Measurements from ENCODE around the gene AFG1L.
"Not testable (repeated sequence)": the region's sequence is repeated elsewhere in the genome, so short reads cannot be mapped to it uniquely, and the experiment has no call there.

Gene AFG1L

GRCh38 chr6:108323710-108324466 lies 29.0 kb downstream of the AFG1L start:
- no peak for DNase-seq (ENCODE audit: extremely low spot score)
- ChIA-PET CTCF (no interaction called here), POLR2A (no interaction called here)
- TF ChIP-seq TARDBP (IDR thresholded peaks at IDR 0.05) (no peak), HDGF (IDR thresholded peaks at IDR 0.05; ENCODE audit: borderline replicate concordance) (no peak), ELF4 (IDR thresholded peaks at IDR 0.05) (no peak), CTBP1 (IDR thresholded peaks at IDR 0.05; ENCODE audit: borderline replicate concordance) (no peak), FOXK2 (IDR thresholded peaks at IDR 0.05) (no peak), L3MBTL2 (conservative IDR thresholded peaks at IDR 0.05) (no peak), BHLHE40 (IDR thresholded peaks at IDR 0.05; ENCODE audit: borderline replicate concordance) (no peak), SP1 (IDR thresholded peaks at IDR 0.05) (no peak), ARNT (IDR thresholded peaks at IDR 0.05) (no peak), LEF1 (IDR thresholded peaks at IDR 0.05; ENCODE audit: borderline replicate concordance) (no peak), FOXA1 (IDR thresholded peaks at IDR 0.05) (no peak), ZNF384 (IDR thresholded peaks at IDR 0.05) (no peak), SUZ12 (IDR thresholded peaks at IDR 0.05) (no peak), NFRKB (IDR thresholded peaks at IDR 0.05) (no peak)
- TF ChIP-seq, protein P1, sequence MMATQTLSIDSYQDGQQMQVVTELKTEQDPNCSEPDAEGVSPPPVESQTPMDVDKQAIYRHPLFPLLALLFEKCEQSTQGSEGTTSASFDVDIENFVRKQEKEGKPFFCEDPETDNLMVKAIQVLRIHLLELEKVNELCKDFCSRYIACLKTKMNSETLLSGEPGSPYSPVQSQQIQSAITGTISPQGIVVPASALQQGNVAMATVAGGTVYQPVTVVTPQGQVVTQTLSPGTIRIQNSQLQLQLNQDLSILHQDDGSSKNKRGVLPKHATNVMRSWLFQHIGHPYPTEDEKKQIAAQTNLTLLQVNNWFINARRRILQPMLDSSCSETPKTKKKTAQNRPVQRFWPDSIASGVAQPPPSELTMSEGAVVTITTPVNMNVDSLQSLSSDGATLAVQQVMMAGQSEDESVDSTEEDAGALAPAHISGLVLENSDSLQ (IDR thresholded peaks at IDR 0.05), result no peak

- POLR2A ChIA-PET, result interaction anchor here (0.6 kb wide), 1 partner anchor 8 kb away, joined by 3 read pairs; no protein-coding TSS in a partner anchor
- CTCF ChIA-PET, result not testable (repeated sequence)
These were observed 35.4 kb downstream of the AFG1L start for GRCh38 chr6:108330221-108330785.

GRCh38 chr6:108330806-108331205 lies 36.0 kb downstream of the AFG1L start:
- no peak for DNase-seq (ENCODE audit: extremely low spot score)
- TF ChIP-seq ELF4 (IDR thresholded peaks at IDR 0.05), result no peak
- TF ChIP-seq SUZ12 (IDR thresholded peaks at IDR 0.05), result no peak
- no peak for TF ChIP-seq ZNF384 (IDR thresholded peaks at IDR 0.05)
- no peak for TF ChIP-seq LEF1 (IDR thresholded peaks at IDR 0.05; ENCODE audit: borderline replicate concordance)
- TF ChIP-seq, protein P1 (IDR thresholded peaks at IDR 0.05), result no peak
- TF ChIP-seq SP1 (IDR thresholded peaks at IDR 0.05), result no peak
- no peak for TF ChIP-seq FOXK2 (IDR thresholded peaks at IDR 0.05)
- POLR2A ChIA-PET, result no interaction called here
- CTCF ChIA-PET, result no interaction called here

More at GRCh38 chr6:108330221-108330785, 35.4 kb downstream of the AFG1L start:
- DNase-seq (ENCODE audit: extremely low spot score), result not testable (repeated sequence)

DNA sequence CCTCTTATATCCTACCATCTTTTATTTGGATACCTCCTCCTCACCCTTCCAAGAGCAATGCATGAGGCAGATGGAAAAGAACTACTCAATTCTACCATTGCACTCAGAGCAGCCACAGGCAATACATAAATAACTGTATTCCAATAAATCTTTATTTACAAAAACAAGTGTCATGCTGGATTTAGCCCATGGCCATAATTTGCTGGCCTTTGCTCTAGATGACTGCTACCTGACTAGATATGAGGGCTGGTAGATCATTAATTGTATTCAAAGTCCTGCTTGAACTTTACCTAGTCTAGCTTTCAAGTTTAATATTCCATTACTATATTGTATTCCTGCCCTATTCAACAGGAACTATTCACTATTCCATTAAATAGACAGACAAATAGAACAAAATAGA lies 37.1 kb downstream of the AFG1L start:
- CTCF ChIA-PET, result no interaction called here
- POLR2A ChIA-PET, result no interaction called here
- no peak for DNase-seq (ENCODE audit: extremely low spot score)
- no peak for TF ChIP-seq TARDBP (IDR thresholded peaks at IDR 0.05)
- no peak for TF ChIP-seq CTBP1 (IDR thresholded peaks at IDR 0.05; ENCODE audit: borderline replicate concordance)
- TF ChIP-seq BHLHE40 (IDR thresholded peaks at IDR 0.05; ENCODE audit: borderline replicate concordance), result no peak
- TF ChIP-seq FOXA1 (IDR thresholded peaks at IDR 0.05), result no peak
- TF ChIP-seq FOXM1 (IDR thresholded peaks at IDR 0.05; ENCODE audit: borderline replicate concordance), result no peak
- no peak for TF ChIP-seq SUZ12 (IDR thresholded peaks at IDR 0.05)
- TF ChIP-seq, protein P1 (IDR thresholded peaks at IDR 0.05), result no peak

DNA sequence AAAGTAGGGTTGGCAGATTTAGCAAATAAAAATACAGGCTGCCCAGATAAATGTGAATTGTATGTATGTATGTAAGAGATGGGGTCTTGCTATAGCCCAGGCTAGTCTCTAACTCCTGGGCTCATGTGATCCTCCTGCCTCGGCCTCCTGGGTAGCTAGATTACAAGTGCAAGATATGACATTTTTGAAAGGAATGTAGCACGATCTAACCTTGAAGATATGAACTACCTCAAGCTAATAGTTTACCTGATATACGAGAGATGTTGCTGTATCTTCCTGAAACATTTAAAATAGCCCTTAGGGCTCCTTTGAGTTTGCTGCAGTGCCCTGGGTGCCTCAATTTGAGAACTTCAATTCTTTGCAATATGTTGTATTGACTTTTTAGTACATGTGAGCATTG lies 42.1 kb downstream of the AFG1L start:
- DNase-seq (ENCODE audit: extremely low spot score), result no peak
- TF ChIP-seq ZNF384 (IDR thresholded peaks at IDR 0.05), result no peak
- TF ChIP-seq, protein P1 (IDR thresholded peaks at IDR 0.05), result no peak
- no peak for TF ChIP-seq ARNT (IDR thresholded peaks at IDR 0.05)
- no peak for TF ChIP-seq FOXM1 (IDR thresholded peaks at IDR 0.05; ENCODE audit: borderline replicate concordance)
- TF ChIP-seq SUZ12 (IDR thresholded peaks at IDR 0.05), result no peak
- TF ChIP-seq FOXA1 (IDR thresholded peaks at IDR 0.05), result no peak
- TF ChIP-seq LEF1 (IDR thresholded peaks at IDR 0.05; ENCODE audit: borderline replicate concordance), result no peak
- ChIA-PET POLR2A (no interaction called here), CTCF (interaction anchor here (1.1 kb wide), 1 partner anchor 17 kb away, joined by 3 read pairs; no protein-coding TSS in a partner anchor)

GRCh38 chr6:108337721-108338120 lies 42.9 kb downstream of the AFG1L start:
- CTCF ChIA-PET, result interaction anchor here (0.7 kb wide), 1 partner anchor 838 kb away, joined by 5 read pairs; no protein-coding TSS in a partner anchor
- POLR2A ChIA-PET, result interaction anchor here (1.0 kb wide), 1 partner anchor 43 kb away, joined by 4 read pairs; the partner anchor contains the start of gene AFG1L
- TF ChIP-seq L3MBTL2 (conservative IDR thresholded peaks at IDR 0.05), result no peak
- no peak for TF ChIP-seq FOXK2 (IDR thresholded peaks at IDR 0.05)
- TF ChIP-seq NFRKB (IDR thresholded peaks at IDR 0.05), result no peak
- no peak for TF ChIP-seq ZNF384 (IDR thresholded peaks at IDR 0.05)
- TF ChIP-seq ARNT (IDR thresholded peaks at IDR 0.05), result no peak
- TF ChIP-seq SUZ12 (IDR thresholded peaks at IDR 0.05), result no peak
- TF ChIP-seq FOXM1 (IDR thresholded peaks at IDR 0.05; ENCODE audit: borderline replicate concordance), result no peak
- no peak for TF ChIP-seq TARDBP (IDR thresholded peaks at IDR 0.05)
- no peak for TF ChIP-seq ELF4 (IDR thresholded peaks at IDR 0.05)
- TF ChIP-seq SP1 (IDR thresholded peaks at IDR 0.05), result no peak
- TF ChIP-seq LEF1 (IDR thresholded peaks at IDR 0.05; ENCODE audit: borderline replicate concordance), result no peak
- TF ChIP-seq FOXA1 (IDR thresholded peaks at IDR 0.05), result no peak
- TF ChIP-seq, protein P1 (IDR thresholded peaks at IDR 0.05), result no peak
- no peak for TF ChIP-seq BHLHE40 (IDR thresholded peaks at IDR 0.05; ENCODE audit: borderline replicate concordance)
- no peak for TF ChIP-seq CTBP1 (IDR thresholded peaks at IDR 0.05; ENCODE audit: borderline replicate concordance)
- TF ChIP-seq HDGF (IDR thresholded peaks at IDR 0.05; ENCODE audit: borderline replicate concordance), result no peak
- DNase-seq (ENCODE audit: extremely low spot score), result no peak

Data from HEK293T (cell line).